GM21619 (cell line): ENCODE results near the gene APOBEC3H.

Experiments used
- ATAC-seq: cut with Tn5 transposase; IDR thresholded peaks from one replicate; pipeline ENCODE4 v1.9.1; 2021; ENCODE audit not compliant: unreplicated experiment

APOBEC3H gene

DNA sequence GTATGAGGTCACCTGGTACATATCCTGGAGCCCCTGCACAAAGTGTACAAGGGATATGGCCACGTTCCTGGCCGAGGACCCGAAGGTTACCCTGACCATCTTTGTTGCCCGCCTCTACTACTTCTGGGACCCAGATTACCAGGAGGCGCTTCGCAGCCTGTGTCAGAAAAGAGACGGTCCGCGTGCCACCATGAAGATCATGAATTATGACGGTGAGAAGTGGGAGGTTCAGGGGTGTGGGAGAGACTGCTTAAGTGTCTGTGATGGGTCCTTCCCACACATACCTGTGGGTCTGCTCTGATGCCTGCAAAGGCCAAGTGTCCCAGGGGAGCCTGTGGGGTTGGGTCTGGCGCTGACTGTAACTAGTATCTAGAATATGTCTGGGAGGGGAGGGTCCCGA, 16.0 kb upstream of the APOBEC3H start:
- ATAC-seq = no peak

DNA sequence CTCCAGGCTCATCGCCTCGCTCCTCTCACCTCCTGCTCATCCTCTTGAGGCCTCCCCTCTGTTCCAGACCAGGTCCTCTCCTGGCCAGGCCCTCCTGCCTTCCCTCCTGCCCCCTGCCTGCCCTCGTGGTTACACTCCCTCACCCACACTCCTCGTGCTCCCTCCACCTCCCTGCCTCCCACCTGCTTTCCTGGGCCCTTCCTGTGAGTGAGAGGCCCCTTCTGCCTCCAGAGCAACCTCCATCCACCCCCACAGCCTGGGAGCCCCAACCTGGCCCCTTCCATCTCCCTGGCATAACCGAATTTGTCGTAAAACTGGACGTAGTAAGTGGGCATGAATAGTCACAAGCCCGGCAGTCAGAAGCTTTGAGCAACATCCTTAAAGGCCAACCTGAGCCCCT, 15.4 kb upstream of the APOBEC3H start:
- ATAC-seq = no peak

DNA sequence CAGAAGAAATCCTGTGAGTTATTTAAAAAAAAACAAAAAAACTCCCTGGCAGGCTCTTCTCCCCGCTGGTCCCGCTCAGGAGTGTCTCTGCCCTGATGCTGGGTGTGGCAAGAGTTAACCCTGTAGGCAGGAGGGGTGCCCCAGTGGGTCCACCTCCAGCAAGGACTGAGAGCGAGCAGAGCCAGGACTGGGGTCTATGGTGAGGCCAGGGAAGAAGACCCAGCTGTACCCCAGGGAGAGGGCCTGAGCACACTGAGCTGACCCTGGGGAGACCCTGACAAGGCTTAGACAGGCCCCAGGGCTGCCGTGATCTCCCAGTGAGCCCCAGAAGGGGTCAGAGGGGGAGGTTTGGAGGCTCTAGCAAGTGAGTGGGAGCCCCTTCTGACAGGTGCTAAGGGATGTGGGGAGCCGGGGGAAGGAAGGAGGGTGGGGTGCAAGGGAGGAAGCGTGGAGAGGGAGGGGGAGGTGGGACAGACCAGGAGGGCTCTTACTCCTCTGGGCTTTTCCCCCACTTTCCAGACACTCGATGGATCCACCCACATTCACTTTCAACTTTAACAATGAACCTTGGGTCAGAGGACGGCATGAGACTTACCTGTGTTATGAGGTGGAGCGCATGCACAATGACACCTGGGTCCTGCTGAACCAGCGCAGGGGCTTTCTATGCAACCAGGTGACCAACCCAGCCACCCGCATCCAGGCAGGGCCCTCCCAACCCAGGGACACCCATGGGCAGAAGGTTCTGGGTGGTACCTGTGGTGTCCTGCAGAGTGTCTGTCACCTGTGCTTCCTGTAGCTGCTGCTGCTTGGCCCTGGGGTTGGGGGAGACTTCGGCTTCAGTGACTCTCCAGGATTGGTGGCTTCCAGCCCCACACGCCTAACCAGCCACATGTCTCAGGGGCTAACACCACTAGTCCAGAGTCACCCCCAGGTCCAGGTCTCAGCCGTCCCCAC, 13.6 kb upstream of the APOBEC3H start:
- no peak for ATAC-seq

DNA sequence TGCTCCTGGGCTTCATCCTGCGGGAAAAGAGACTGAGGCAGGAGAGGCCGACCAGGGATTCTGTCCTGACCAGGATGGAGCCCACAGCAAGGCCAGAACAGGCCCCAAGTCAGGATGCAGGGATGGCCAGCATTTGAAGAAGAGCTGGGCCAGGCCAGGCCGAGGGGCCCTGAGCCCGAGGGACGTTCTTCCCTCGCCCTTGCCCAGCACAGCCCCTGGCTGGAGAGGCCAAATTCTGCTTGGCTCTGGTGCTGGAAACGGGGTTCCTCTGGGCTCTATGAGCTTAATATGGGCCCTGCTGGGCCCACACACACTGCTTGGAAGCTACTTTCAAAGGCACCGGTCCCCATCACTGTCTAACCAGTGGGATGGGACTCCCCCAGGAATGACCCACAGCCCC, 12.4 kb upstream of the APOBEC3H start:
- ATAC-seq = no peak

DNA sequence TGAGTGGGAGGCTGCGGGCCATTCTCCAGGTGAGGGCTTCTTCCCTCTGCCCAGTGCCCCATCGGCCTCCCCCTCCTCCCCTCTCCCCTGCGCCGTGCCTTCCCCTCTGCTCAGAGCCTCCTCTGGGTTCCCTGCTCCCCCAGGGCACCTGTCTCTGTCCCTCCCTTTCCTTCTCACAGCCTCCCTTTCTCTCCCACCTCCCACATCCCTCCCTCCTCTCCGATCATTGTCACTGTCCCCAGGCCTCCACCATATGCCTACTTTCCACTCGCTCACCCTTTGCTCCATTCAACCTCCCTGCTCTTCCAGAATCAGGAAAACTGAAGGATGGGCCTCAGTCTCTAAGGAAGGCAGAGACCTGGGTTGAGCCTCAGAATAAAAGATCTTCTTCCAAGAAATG, 9.9 kb upstream of the APOBEC3H start:
- no peak for ATAC-seq

DNA sequence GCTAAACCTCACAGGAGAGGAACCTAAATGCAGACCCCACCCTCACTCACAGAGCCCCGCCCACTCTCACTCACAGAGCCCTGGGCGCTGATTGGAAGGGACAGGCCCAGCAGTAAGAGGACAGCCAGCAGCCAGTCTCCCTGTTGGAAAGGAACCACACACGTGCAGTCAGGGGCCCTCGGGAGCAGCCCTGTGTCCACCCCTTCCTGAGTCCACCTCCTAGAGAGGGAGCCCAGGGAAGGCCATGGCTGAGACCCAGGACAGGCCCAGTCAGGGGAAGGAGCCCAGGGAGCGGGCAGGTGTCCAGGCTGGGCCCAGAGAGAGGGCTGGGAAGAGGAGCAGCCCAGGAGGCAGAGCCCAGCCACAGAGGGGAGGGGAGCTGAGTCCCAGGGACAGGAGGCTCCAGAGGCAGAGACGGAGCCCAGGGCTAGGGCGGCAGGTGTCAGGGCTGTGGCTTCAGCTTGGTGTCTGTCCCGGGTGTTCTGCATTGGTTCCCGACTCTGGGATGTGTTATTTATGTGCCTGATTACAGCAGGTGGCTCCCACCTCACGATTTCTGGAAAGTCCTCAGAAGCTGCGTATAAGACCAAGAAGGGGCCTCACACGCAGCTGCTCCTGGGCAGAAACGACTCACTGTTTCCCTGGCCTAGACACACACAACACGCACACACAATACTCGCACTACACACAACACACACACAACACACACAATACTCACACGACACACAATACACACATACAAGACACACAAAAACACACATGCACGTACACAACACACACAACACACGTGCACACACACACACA, 9.0 kb upstream of the APOBEC3H start:
- no peak for ATAC-seq

DNA sequence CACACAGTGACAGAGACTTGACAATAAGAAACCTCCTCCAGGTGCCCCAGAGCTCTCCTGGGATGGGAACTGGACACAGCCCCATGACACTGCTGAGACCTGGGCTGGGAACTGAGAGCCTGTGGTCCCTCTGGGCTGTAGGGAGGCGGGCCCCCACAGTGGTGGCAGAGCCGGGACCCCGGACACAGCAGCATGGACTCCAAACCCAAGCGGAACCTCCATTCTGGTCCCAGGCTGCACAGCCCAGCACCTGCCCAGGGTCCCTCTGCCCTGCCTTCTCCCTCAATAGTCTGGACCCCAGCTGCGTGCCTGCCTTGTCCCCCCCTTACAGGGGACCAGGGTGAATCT, 8.4 kb upstream of the APOBEC3H start:
- no peak for ATAC-seq

DNA sequence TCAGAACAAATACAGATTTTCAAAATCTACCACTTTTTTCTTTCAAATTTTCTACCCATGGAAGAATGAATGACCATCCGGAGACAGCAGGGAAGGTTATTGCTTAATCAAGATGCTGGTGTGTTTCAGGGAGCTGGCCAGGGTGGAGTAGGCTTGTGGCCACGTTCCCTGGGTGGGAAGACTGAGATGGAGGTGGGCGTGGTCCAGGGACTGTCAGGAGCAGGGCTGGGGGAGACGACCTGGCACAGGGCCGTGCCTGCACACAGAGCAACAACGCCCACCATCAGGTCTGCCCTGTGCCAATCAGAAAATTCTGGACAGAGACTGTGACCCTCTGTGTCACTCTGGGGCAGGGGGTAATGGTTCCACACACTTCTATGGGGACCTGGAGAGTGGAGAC, 7.1 kb upstream of the APOBEC3H start:
- no peak for ATAC-seq

DNA sequence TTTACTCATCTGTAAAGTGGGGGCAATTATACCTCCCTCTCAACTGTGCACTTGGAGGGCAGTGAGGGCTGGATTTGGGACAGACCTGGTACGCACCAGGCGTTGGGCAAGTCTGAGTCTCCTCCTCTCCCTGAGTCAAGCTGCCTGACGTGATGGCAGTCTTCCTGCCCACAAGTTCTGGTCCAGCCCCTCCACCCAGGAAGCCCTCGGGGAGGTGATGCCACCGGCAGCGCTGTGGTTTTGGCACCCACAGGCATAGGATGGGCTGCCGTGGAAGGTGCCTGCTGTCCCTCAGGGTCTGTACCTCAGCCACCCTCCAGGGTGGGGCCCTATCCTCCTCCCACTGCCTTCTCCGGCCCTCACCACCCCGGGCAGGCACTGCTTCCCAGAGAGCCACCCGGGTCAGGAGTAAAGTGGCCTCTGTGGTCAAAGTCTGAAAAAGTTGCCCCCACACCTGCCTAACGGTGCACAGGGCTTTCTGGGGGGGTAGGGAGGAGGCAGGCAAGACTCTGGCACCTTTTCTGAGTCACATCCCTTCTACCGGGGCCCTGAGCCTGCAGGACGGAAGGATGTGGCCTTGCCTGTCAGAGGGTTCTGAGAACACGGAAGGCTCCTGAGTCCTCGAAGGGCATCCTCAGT, 6.5 kb upstream of the APOBEC3H start:
- ATAC-seq = no peak

DNA sequence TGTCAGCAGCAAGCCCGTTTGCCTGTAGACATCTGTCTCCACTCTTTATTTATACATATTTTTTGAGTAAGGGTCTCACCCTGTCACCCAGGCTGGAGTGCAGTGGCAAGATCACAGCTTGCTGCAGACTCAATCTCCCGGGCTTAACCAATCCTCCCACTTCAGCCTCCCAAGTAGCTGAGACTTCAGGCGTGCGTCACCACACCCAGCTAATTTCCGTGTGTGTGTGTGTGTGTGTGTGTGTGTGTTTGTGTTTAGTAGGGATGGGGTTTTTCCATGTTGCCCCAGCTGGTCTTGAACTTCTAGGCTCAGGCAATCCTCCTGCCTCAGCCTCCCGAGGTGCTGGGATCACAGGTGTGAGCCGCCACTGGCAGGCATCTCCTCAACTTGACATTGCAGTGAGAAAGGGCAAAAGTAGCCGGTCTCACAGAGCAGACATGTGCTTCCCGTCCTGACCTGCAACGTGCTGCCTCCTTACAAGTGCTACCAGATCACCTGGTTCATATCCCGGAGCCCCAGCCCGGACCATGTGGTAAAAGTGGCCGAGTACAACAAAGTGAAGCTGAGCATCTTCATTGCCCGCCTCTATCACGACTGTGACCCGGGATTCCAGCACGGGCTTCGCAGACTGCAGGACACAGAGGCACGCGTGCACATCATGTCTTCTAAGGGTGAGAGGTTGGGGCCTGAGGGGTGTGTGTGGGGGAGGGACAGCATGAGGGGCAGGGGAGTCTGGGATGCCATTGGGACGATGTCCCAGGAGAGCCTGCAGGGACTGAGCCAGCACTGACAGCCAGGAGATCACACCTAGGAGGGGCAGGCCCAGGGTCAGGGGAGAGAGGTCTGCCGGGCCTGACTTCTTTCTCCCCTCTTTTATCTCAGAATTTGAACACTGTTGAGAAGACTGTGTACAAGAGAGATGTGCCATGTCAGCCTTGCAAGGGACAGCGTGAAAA, 5.6 kb upstream of the APOBEC3H start:
- no peak for ATAC-seq

DNA sequence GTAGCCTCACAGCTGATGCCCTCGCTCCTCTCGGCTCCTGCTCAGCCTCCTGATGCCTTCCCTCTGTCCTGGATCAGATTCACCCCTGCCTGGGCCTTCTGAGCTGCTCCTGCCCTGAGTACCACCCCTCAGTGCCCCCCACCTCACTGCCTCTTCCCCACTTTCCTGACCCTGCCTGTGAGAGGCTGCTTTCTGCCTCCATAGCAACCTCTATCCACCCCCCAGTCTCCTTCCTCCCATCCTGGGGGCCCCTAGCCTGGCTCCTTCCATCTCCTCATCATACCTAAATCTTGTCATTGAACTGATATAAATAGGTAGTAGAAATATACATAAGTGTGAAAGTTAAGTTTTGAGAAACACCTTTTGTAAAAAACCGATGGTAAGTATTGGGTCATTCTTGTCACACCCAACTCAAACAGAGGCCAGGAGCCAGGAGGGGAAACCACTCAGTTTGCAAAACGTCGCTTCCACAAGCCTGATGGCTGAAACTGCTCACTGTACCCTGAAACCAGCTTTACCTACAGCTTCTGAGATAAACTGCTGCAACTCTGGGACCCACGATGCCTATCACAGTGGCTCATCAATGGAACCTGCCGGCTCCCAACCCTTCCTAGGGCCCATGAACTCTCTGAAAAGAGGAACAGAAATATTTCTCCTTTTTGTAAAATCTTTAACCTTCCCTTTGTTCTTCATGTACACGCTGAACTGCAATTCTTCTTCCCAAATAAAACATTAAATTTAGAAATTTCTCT, 4.8 kb upstream of the APOBEC3H start:
- ATAC-seq = no peak

DNA sequence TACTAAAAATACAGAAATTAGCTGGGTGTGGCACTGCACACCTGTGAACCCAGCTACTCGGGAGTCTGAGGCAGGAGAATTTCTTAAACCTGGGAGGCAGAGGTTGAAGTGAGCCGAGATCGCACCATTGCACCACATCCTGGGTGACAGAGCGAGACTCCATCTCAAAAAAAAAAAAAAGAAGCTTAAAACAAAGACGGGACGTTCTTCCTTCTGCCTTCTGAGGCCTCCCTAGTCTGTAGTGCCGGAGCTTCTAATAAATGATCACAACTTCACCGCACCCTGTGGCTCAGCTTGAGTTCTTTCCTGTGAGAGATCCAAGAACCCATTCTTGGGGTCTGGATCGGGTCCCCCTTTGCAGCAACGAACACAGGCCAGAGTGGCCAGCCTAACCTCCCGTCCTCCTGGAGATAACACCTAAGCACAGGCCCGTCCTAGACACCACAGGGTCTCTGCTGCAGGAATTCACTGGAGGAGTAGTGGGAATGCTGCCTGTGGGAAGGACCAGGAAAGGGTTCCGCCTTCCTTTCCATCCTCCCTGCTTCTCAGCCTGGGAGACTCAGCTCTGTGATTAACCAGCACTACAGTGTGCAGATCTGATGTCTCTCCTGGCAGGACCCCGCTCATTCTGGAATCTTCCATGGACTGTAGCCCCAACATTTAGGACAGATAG, 2.2 kb upstream of the APOBEC3H start:
- ATAC-seq = no peak

DNA sequence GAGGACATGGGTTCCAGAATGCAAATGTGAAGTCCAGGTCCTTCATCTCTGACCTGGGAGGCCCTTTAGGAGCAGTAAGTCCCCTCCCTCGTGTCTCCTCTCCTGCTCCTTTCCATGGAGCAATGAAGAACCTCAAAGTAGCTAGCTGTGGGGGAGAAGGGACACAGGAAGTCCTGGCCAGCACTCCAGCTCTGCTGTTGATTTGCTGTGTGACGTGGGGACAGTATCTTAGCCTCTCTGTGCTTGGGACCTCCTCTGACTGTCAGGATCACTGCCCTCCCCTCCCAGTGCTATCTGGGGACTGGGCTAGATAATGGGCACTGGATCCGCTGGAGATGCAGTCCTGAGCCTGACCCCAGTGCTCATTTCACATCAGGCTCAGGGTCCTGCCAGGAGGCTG, 1.1 kb upstream of the APOBEC3H start:
- ATAC-seq = no peak

DNA sequence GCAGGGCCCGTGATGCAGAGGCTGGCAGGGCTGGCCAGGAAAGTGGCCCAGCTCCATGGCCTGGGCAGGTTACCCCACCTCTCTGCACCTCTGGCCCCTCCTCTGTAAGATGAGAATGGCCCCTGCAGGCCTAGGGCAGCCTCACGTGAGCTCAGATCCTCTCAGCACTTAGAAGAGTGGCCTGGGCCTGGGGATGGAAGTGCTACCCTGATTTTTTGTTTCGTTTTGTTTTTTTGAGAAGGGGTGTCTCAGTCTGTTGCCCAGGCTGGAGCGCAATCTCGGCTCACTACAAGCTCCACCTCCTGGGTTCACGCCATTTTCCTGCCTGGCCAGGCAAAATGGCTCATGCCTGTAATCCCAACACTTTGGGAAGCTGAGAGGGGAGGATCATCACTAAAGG, 982 bp downstream of the APOBEC3H start:
- no peak for ATAC-seq

DNA sequence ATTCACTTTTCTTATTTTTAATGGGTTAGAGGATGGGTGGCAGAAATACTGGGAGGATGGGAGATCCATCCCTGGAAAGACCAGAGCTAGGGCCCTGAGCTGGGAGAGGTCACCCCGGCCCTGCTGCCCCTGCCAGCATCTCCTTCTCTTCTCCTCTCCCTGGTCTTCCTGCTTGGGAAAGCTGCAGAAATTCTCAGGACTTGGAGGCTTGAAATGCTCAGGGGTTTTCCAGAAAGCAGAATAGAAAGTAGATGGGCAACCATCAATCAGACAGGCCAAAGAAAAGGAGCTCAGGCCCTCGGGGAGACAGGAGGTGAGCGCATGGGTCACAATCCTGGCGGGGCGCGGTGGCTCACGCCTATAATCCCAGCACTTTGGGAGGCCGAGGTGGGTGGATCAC, 1.5 kb downstream of the APOBEC3H start:
- no peak for ATAC-seq

DNA sequence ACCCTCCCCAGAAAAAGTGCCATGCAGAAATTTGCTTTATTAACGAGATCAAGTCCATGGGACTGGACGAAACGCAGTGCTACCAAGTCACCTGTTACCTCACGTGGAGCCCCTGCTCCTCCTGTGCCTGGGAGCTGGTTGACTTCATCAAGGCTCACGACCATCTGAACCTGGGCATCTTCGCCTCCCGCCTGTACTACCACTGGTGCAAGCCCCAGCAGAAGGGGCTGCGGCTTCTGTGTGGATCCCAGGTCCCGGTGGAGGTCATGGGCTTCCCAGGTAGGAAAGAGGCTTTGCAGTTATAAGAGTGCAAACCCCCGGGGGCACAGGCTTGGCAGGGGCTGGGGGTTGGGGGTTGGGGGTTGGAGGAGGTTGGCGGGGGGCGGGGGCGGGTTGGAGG, 4.2 kb downstream of the APOBEC3H start:
- no peak for ATAC-seq

DNA sequence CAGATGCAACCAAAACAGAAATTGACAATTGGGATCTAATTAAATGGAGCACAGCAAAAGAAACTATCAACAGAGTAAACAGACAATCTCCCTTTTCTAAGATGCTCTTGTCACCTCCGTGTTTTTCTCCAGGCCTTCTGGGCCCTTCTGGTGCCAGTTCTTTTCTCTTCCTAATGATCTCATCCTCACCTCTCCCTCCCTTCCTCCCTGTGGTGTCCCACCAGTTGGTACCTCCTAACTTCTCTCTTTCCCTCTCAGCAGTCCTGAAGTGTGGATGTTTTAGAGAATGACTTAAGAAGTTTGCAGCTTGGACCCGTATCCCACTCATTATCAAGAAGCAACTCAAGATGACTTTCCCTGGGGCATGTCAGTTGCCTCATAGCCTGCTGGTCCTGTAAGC, 6.4 kb downstream of the APOBEC3H start:
- ATAC-seq = no peak

DNA sequence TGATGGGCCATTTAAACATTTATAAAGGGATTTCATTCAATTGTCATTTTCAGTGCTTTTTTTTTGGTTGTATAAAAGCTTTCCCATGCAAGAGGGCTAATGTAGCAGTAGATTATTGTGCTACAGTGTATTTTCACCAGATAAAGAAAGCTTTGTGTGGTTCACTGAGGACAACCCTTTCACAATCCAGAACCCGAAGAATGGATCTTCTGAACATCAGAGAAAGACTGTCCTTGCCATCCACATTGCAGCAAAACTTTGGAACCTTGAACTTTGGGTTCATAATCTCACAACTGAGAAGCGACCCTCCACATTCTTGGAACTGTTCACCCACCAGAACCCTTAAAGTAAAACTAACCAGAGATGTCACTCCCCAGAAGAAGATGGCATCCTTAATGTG, 9.3 kb downstream of the APOBEC3H start:
- ATAC-seq = no peak

DNA sequence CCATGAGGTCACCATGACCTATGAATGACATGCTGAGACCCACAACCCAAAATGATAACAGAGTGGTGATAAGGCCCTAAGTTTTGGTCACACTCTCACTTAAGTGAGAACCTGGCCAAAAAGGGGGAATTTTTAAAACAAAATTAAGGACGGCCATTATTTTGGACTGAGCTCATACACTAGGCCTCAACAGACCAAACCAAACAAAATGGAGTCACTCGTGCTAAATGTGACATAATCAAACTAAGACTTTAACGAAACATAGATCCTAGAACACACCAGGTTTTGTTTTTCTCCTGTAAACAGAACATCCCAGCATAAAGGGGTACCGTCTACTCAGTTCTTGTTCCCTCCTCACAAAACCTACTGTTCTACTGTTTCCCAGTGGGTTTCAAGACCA, 11.4 kb downstream of the APOBEC3H start:
- no peak for ATAC-seq
